Activated CD4-positive, alpha-beta memory T cell treated with anti-CD3 and anti-CD28 coated beads, Interleukin-2, amount 10 ng/mL, durations not matched to agents 7 days and 5 days (primary cell): ENCODE results near the gene MYO3B. TPM values are rescaled to one million over a fixed set of nuclear protein-coding genes. Genes with fewer than 3 reads are reported as not detected.
"Not testable (repeated sequence)": the region's sequence is repeated elsewhere in the genome, so short reads cannot be mapped to it uniquely, and the experiment has no call there.

ENCODE experiments used
- CTCF ChIA-PET: fragments of 350-600 bp; sonication (Branson Sonifier 250); formaldehyde crosslinking; loops from one replicate; lab custom pipeline; 2021; ENCODE audit warnings: antibody characterized with exemption, inconsistent platforms; lab: Charles Lee
- POLR2A ChIA-PET: fragments of 350-600 bp; sonication (Branson Sonifier 250); formaldehyde crosslinking; loops from one replicate; lab custom pipeline; 2021; ENCODE audit warnings: antibody characterized with exemption; lab: Charles Lee
- DNase-seq: peaks from one replicate; pipeline ENCODE4 v3.0.0-alpha.2; 2020
- H3K27ac Mint-ChIP-seq: one replicate; pipeline ENCODE4 v1.8.0; 2021; ENCODE audit warnings: mild to moderate bottlenecking, mixed read lengths
- H3K27me3 Mint-ChIP-seq: one replicate; pipeline ENCODE4 v1.8.0; 2021; ENCODE audit warnings: mixed read lengths
- H3K36me3 Mint-ChIP-seq: one replicate; pipeline ENCODE4 v1.8.0; 2021; ENCODE audit warnings: low read depth, mixed read lengths
- H3K4me1 Mint-ChIP-seq: one replicate; pipeline ENCODE4 v1.8.0; 2021; ENCODE audit warnings: mixed read lengths
- H3K4me3 Mint-ChIP-seq: one replicate; pipeline ENCODE4 v1.8.0; 2021; ENCODE audit warnings: mild to moderate bottlenecking, mixed read lengths
- H3K9me3 Mint-ChIP-seq: one replicate; pipeline ENCODE4 v1.8.0; 2021; ENCODE audit warnings: mixed read lengths
- total RNA-seq, 2 experiments: library from RNA; stranded (reverse); gene quantifications; one replicate each; pipeline ENCODE4 v1.2.3, GENCODE V29; 2021

MYO3B gene
- total RNA-seq, 2 experiments from 2014 or later = 0.18 to 0.38 TPM

- H3K4me3 Mint-ChIP-seq, H3K36me3 Mint-ChIP-seq, H3K9me3 Mint-ChIP-seq, DNase-seq, CTCF ChIA-PET, H3K27ac Mint-ChIP-seq, H3K27me3 Mint-ChIP-seq, POLR2A ChIA-PET, H3K4me1 Mint-ChIP-seq: not testable (repeated sequence)
Measured at GRCh38 chr2:170674282-170674681, 496.3 kb downstream of the MYO3B start.

DNA sequence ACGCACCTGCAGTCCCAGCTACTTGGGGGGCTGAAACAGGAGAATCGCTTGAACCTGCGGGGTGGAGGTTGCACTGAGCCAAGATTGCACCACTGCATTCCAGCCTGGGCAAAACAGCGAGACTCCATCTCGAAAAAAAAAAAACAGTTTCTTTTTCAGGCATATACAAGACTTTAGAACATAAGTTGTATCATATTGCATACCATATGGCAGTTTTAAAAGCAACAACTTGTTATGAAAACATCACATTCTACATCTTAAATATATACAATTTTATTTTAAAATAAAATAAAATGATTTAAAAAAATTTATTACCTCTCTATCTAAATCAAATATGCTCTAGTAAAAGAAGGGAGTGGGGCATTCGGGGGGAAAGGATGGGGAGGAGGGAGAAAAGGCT, 497.8 kb downstream of the MYO3B start:
- H3K27me3 Mint-ChIP-seq = peaks cover 4% of the 10 kb centered on the region
- no peak overlapping the region for H3K4me3 Mint-ChIP-seq
- H3K27ac Mint-ChIP-seq = no peak overlapping the region
- H3K36me3 Mint-ChIP-seq = no peaks in the 10 kb centered on the region
- DNase-seq = no peak
- CTCF ChIA-PET = no interaction called here
- POLR2A ChIA-PET = no interaction called here
- no peaks in the 10 kb centered on the region for H3K9me3 Mint-ChIP-seq
- no peaks in the 10 kb centered on the region for H3K4me1 Mint-ChIP-seq

DNA sequence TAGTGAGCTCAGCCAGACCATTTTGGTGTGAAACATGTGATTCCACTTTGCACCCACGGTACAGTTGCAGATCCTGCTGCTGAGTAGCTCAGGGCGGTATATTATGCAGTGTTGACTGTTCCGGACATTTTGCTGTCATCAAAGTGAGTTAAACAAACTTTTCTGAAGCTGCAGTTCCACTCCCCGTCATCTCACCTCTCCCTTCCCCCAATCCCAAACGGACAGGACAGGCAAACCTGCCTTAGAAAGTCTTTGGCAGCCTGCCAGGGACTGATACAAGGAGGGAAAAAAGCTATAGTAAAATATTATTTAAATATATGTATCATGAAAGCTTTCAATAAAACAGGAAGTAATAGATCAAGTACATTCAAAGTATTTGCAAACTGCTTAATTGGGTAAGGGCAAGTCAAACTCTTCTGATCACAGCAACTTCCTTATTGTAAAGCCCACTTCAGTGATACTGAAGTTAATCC, 501.7 kb downstream of the MYO3B start:
- CTCF ChIA-PET = interaction anchor here (1.3 kb wide), 1 partner anchor 193 kb away, joined by 5 read pairs; no protein-coding TSS in a partner anchor
- Mint-ChIP-seq H3K4me3 (no peak overlapping the region), H3K9me3 (no peaks in the 10 kb centered on the region), H3K36me3 (no peaks in the 10 kb centered on the region), H3K27me3 (peaks cover 1% of the 10 kb centered on the region), H3K27ac (no peak overlapping the region), H3K4me1 (no peaks in the 10 kb centered on the region)
- POLR2A ChIA-PET = no interaction called here
- DNase-seq = no peak

DNA sequence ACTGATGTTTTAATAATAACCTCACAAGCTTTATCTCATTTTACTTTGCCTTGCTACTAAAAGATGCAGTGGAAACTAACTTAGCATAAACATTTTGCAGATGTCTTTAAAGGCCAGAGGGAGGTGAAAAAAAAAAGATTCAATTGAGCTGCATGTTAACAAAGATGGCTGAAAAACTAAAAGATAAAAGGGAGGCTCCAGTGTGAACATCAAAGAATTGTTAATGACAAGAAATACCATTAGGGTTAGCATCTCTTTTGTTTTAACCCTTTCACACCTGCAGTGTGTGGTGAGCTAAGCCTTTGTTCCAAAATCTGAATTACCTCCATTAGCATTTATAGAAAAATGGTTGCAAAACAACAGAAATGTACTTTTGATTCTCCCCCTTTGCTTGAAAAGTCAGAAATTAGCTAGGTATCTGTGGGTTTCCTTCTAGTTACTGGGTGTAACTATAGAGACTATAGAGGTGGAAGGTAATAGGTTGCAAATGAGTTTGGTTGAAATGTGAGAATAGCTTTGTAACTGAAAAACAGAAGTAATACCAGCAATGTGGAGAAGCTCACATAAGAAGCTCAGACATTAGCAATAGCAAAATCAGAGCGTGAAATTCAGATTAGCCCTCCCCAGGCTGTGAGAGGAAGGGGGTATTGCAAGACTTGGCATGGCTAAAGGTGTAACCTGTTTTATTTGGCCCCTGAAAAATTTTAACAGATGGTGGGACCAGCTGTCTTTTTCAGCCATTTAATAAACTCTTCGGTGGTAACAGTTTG, 502.4 kb downstream of the MYO3B start:
- H3K36me3 Mint-ChIP-seq = no peaks in the 10 kb centered on the region
- H3K4me3 Mint-ChIP-seq = no peak overlapping the region
- no peak for DNase-seq
- H3K4me1 Mint-ChIP-seq = no peaks in the 10 kb centered on the region
- ChIA-PET CTCF (interaction anchor here (1.3 kb wide), 1 partner anchor 193 kb away, joined by 5 read pairs; no protein-coding TSS in a partner anchor), POLR2A (no interaction called here)
- H3K27me3 Mint-ChIP-seq = peaks cover 1% of the 10 kb centered on the region
- H3K27ac Mint-ChIP-seq = no peak overlapping the region
- H3K9me3 Mint-ChIP-seq = no peaks in the 10 kb centered on the region

DNA sequence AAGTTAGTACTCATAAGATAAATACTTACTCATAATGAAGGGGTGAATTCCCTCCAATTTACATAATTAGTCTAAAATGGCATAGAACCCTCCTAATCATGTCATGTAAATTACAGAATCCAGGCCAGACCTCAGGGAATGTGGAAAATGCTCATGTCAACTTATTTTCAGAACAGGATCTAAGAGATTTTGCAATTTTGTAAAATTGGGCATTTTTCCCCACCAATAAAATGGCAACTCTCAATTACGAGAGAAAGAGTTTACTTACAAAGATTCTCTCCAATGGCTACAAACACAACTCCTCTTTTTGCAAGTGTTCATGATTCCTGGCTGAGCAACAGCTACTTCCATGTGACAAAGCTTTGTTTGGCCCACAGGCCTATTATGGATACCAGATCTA, 503.4 kb downstream of the MYO3B start:
- Mint-ChIP-seq H3K27ac (no peak overlapping the region), H3K4me3 (no peak overlapping the region), H3K4me1 (no peaks in the 10 kb centered on the region), H3K36me3 (no peaks in the 10 kb centered on the region), H3K27me3 (peaks cover 1% of the 10 kb centered on the region), H3K9me3 (no peaks in the 10 kb centered on the region)
- ChIA-PET CTCF (no interaction called here), POLR2A (no interaction called here)
- DNase-seq = no peak

- no peak for DNase-seq
- CTCF ChIA-PET = no interaction called here
- Mint-ChIP-seq H3K36me3 (no peaks in the 10 kb centered on the region), H3K27ac (no peak overlapping the region), H3K4me3 (no peak overlapping the region), H3K27me3 (peaks cover 2% of the 10 kb centered on the region), H3K4me1 (no peaks in the 10 kb centered on the region), H3K9me3 (no peaks in the 10 kb centered on the region)
- POLR2A ChIA-PET = no interaction called here
Measured at GRCh38 chr2:170685591-170685990, 507.6 kb downstream of the MYO3B start.

DNA sequence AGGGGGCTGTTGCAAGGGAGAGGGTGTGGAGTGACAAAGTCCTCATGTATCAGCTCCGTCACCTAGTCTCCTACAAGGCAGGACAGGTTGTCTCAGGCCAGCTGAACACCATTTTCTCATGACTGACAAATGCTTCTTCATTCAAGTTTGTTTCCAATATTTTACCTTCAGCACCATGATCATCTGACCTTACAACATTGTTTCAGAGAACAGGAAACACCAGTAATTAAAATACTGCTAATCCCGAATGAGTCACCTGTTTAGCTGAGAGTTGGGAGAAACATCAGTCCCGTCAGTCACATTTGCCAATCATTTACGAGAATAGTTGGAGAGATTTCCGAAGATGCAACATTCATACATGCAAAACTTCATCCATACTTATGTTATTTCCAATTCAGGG, 511.5 kb downstream of the MYO3B start:
- Mint-ChIP-seq H3K4me3 (no peak overlapping the region), H3K27ac (no peak overlapping the region), H3K9me3 (no peaks in the 10 kb centered on the region), H3K4me1 (no peaks in the 10 kb centered on the region), H3K27me3 (peaks cover 3% of the 10 kb centered on the region), H3K36me3 (no peaks in the 10 kb centered on the region)
- ChIA-PET POLR2A (no interaction called here), CTCF (no interaction called here)
- DNase-seq = no peak

DNA sequence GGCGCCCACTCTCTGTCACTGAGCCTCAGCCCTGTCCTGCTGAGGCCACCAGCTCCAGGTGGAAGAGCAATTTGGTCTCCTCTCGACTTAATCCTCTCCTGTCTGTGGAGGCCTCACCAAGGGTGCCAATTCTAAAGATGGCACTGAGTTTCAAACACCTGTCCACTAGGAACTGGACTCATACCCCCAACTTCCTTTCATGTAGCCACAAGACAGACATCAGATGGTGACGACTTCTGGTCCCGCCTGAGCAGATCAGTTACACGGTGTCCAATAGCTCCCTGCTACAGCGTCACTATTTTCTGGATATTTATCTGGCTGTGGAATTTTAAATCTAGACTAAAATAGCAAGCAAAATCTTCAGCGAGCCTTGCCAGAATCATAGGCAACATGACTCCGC, 512.7 kb downstream of the MYO3B start:
- Mint-ChIP-seq H3K36me3 (no peaks in the 10 kb centered on the region), H3K4me3 (no peak overlapping the region), H3K27ac (no peak overlapping the region), H3K4me1 (no peaks in the 10 kb centered on the region), H3K27me3 (peaks cover 4% of the 10 kb centered on the region), H3K9me3 (no peaks in the 10 kb centered on the region)
- POLR2A ChIA-PET = no interaction called here
- no peak for DNase-seq
- CTCF ChIA-PET = no interaction called here

DNA sequence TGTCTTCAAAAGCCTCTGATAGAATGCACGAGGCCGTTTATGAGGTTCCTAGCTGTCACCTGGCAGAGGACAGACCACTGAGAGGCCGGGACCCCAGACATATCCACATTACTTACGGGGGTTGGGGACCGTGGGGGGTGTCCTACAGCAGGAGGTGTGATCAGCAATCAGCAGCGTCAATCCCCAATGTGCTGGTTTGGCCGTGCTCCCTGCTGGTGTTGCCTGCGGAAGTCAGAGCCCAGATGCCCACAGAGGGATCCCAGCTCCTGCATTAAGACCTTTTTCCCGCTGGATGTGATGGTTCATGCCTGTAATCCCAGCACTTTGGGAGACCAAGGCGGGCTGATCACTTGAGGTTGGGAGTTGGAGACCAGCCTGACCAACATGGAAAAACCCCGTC, 516.4 kb downstream of the MYO3B start:
- no peaks in the 10 kb centered on the region for H3K4me1 Mint-ChIP-seq
- no peaks in the 10 kb centered on the region for H3K36me3 Mint-ChIP-seq
- no peak overlapping the region for H3K4me3 Mint-ChIP-seq
- CTCF ChIA-PET = no interaction called here
- no peak for DNase-seq
- H3K9me3 Mint-ChIP-seq = no peaks in the 10 kb centered on the region
- peaks cover 9% of the 10 kb centered on the region for H3K27me3 Mint-ChIP-seq
- POLR2A ChIA-PET = no interaction called here
- H3K27ac Mint-ChIP-seq = no peak overlapping the region

- Mint-ChIP-seq H3K27me3 (peaks cover 14% of the 10 kb centered on the region), H3K36me3 (no peaks in the 10 kb centered on the region), H3K4me3 (no peak overlapping the region), H3K9me3 (no peaks in the 10 kb centered on the region), H3K27ac (no peak overlapping the region), H3K4me1 (no peaks in the 10 kb centered on the region)
- ChIA-PET CTCF (no interaction called here), POLR2A (no interaction called here)
- DNase-seq = no peak
Measured at GRCh38 chr2:170695521-170696410, 517.8 kb downstream of the MYO3B start.

DNA sequence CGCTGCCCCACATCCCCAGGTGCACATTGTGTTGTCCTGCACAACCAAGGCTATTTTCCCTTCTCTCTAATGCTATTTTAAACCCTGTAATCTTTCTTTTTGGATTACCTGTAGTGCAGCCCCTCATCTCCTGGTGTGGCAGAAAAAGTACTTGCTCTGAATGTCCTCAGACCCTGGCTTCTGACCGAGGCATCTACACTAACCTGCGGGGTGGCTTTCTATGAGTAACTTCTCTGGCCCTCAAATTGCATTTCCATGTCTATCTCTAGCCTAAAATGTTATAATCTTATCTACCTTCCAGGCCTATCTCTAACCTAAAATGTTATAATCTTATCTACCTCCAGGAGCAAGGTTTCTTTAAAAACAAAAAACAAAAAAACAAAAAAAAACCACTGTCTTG, 519.0 kb downstream of the MYO3B start:
- Mint-ChIP-seq H3K27me3 (peaks cover 16% of the 10 kb centered on the region), H3K27ac (no peak overlapping the region), H3K4me1 (no peaks in the 10 kb centered on the region), H3K9me3 (no peaks in the 10 kb centered on the region), H3K4me3 (no peak overlapping the region), H3K36me3 (no peaks in the 10 kb centered on the region)
- DNase-seq = no peak
- ChIA-PET CTCF (no interaction called here), POLR2A (no interaction called here)

DNA sequence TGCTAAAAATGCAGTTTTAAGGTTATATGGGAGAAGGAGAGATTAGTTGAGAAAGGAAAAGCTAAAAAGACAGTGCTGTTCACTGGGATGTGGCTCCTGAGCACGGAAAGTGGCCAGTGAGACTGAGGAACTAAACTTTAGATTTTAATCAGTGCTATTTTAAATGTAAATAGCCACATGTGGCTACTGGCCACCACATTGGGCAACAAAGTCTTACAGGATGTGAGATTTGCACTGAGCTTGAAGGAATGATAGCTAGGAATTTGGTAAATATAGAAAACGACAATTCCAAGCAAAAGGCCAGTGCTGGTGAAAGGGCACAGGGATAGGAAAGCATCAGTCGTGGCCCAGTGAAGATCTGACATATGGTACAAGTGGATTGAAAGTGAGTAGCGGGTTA, 523.1 kb downstream of the MYO3B start:
- Mint-ChIP-seq H3K27me3 (peaks cover 23% of the 10 kb centered on the region), H3K36me3 (no peaks in the 10 kb centered on the region), H3K4me1 (no peaks in the 10 kb centered on the region), H3K9me3 (no peaks in the 10 kb centered on the region), H3K27ac (no peak overlapping the region), H3K4me3 (no peak overlapping the region)
- POLR2A ChIA-PET = no interaction called here
- CTCF ChIA-PET = interaction anchor here (0.6 to 1.0 kb wide), 2 partner anchors 12 to 104 kb away, joined by 3 to 4 read pairs; no protein-coding TSS in a partner anchor
- DNase-seq = no peak

DNA sequence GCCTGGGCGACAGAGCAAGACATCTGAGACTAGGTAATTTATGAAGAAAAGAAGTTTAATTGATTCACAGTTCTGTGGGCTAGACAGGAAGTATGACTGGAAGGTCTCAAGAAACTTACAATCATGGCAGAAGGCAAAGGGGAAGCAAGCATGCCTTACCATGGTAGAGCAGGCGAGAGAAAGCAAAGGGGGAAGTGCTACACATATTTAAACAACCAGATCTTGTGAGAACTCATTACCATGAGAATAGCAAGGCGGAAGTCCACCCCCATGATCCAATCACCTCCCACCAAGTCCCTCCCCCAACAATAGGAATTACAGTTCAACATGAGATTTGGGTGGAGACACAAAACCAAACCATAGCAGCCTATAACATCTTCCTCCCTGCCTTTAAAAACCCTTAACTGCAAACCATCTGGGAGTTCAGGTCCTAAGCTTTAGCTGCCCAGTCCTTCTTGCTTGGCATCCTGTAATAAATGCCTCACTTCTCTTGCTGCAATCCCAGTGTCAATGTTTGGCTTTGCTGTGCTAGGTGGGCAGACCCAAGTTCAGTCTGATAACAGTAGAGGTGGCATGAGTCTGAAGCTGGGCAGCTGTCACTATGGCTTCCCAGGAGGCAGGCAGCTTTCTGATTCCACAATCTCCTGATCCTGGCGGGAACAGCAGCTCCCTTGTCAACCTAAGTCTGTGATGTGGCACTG, 526.0 kb downstream of the MYO3B start:
- no peak for DNase-seq
- Mint-ChIP-seq H3K9me3 (no peaks in the 10 kb centered on the region), H3K4me3 (no peak overlapping the region), H3K27ac (no peak overlapping the region), H3K27me3 (peaks cover 34% of the 10 kb centered on the region), H3K4me1 (no peaks in the 10 kb centered on the region), H3K36me3 (no peaks in the 10 kb centered on the region)
- POLR2A ChIA-PET = no interaction called here
- CTCF ChIA-PET = no interaction called here
